GM12878 (cell line): ENCODE results near the gene TPRN. TPM values are rescaled to one million over a fixed set of nuclear protein-coding genes. Genes with fewer than 3 reads are reported as not detected.
A peak's percentile ranks its signal among the peaks of the same experiment; 100 is the strongest.

Source experiments
- ASH2L ChIP-seq: fragments of 300-600, 200-600 bp; sonication (generic); IDR thresholded peaks from 2 replicates; pipeline ENCODE4 v1.6.1; 2017; ENCODE audit warnings: low read depth, mild to moderate bottlenecking, borderline replicate concordance
- BACH1 ChIP-seq: fragments of 450-650 bp; IDR thresholded peaks from 2 replicates; pipeline ENCODE4 v1.6.1; 2017; ENCODE audit warnings: mild to moderate bottlenecking, borderline replicate concordance
- BRCA1 ChIP-seq: IDR thresholded peaks from 2 replicates; pipeline ENCODE4 v1.6.1; 2011; ENCODE audit warnings: low read depth, low read length, improper control_type of control experiment
- CUX1 ChIP-seq: IDR thresholded peaks from 2 replicates; pipeline ENCODE4 v1.6.1; 2012; ENCODE audit warnings: improper control_type of control experiment, low read depth, low read length; ENCODE audit not compliant: insufficient replicate concordance
- DPF2 ChIP-seq: fragments of 450-650 bp; IDR thresholded peaks from 2 replicates; pipeline ENCODE4 v1.6.1; 2017; ENCODE audit warnings: mild to moderate bottlenecking
- ETV6 ChIP-seq, 2 experiments: fragments of 450-650 bp in 1 of 2; IDR thresholded peaks in 1 of 2; conservative IDR thresholded peaks in 1 of 2; 2 replicates each; pipeline ENCODE4 v1.6.1; 2014; ENCODE audit warnings: antibody characterized with exemption in 1 of 2, borderline replicate concordance in 1 of 2, low read depth in 1 of 2, mild to moderate bottlenecking in 1 of 2, moderate library complexity in 1 of 2
- FOS ChIP-seq: IDR thresholded peaks from 3 replicates; pipeline ENCODE4 v1.6.1; 2011; ENCODE audit warnings: borderline replicate concordance; ENCODE audit not compliant: insufficient read length; ENCODE audit errors: extremely low read depth
- HCFC1 ChIP-seq: fragments of 150-350 bp; IDR thresholded peaks from 2 replicates; pipeline ENCODE4 v1.6.1; 2014; ENCODE audit warnings: low read length
- MTA2 ChIP-seq: fragments of 450-650 bp; IDR thresholded peaks from 2 replicates; pipeline ENCODE4 v1.6.1; 2016; ENCODE audit warnings: low read depth, mild to moderate bottlenecking, moderate library complexity
- NFYA ChIP-seq: IDR thresholded peaks from 2 replicates; pipeline ENCODE4 v1.6.1; 2011; ENCODE audit warnings: low read depth, mild to moderate bottlenecking, low read length, improper control_type of control experiment, borderline replicate concordance
- NR2C2 ChIP-seq: IDR thresholded peaks from 2 replicates; pipeline ENCODE4 v1.6.1; 2011; ENCODE audit warnings: borderline replicate concordance, low read depth; ENCODE audit not compliant: control insufficient read depth, insufficient read length
- NR2F1 ChIP-seq: fragments of 450-650 bp; conservative IDR thresholded peaks from 2 replicates; pipeline ENCODE4 v1.6.1; 2017; ENCODE audit warnings: mild to moderate bottlenecking
- PBX3 ChIP-seq: IDR thresholded peaks from 2 replicates; pipeline ENCODE4 v1.6.1; 2011; ENCODE audit warnings: mild to moderate bottlenecking, low read depth, low read length, moderate library complexity; ENCODE audit not compliant: insufficient replicate concordance
- PML ChIP-seq: IDR thresholded peaks from 2 replicates; pipeline ENCODE4 v1.6.1; 2012; ENCODE audit warnings: low read length, inconsistent platforms
- SMARCA5 ChIP-seq: fragments of 450-650 bp; IDR thresholded peaks from 2 replicates; pipeline ENCODE4 v1.6.1; 2017; ENCODE audit warnings: mild to moderate bottlenecking
- SMC3 ChIP-seq: IDR thresholded peaks from 2 replicates; pipeline ENCODE4 v1.6.1; 2011; ENCODE audit warnings: low read length, improper control_type of control experiment, borderline replicate concordance
- SPI1 ChIP-seq: IDR thresholded peaks from 2 replicates; pipeline ENCODE4 v1.6.1; 2011; ENCODE audit warnings: low read depth, mild to moderate bottlenecking, low read length, moderate library complexity, borderline replicate concordance; ENCODE audit not compliant: insufficient read depth
- SREBF2 ChIP-seq: IDR thresholded peaks from 2 replicates; pipeline ENCODE4 v1.6.1; 2012; ENCODE audit warnings: mild to moderate bottlenecking, low read length
- STAT1 ChIP-seq: fragments of 450-650 bp; conservative IDR thresholded peaks from 2 replicates; pipeline ENCODE4 v1.6.1; 2014; ENCODE audit warnings: antibody characterized with exemption, mild to moderate bottlenecking
- TBL1XR1 ChIP-seq: IDR thresholded peaks from 2 replicates; pipeline ENCODE4 v1.6.1; 2012; ENCODE audit warnings: low read depth, low read length, improper control_type of control experiment
- TCF12 ChIP-seq: IDR thresholded peaks from 2 replicates; pipeline ENCODE4 v1.6.1; 2011; ENCODE audit warnings: low read depth, mild to moderate bottlenecking, low read length
- YBX1 ChIP-seq: fragments of 450-650 bp; IDR thresholded peaks from 2 replicates; pipeline ENCODE4 v1.6.1; 2016; ENCODE audit warnings: antibody characterized with exemption
- ZNF207 ChIP-seq: fragments of 450-650 bp; IDR thresholded peaks from 2 replicates; pipeline ENCODE4 v1.6.1; 2014; ENCODE audit warnings: antibody characterized with exemption, mild to moderate bottlenecking, borderline replicate concordance
- ZNF622 ChIP-seq: fragments of 450-650 bp; IDR thresholded peaks from 2 replicates; pipeline ENCODE4 v1.6.1; 2017; ENCODE audit warnings: mild to moderate bottlenecking, inconsistent platforms
- polyA plus RNA-seq, 11 experiments: library from polyadenylated mRNA; depleted of rRNA in 4 of 11; unstranded in 6 of 11; stranded (reverse) in 5 of 11; fragments of >200 nt; fragmentation: Nextera tagmentation in 4 of 11; fragmentation: Illumina TruSeq in 1 of 11; extraction: Ambion mirVana in 4 of 11; extraction: Trizol in 1 of 11; gene quantifications; 1 replicate in 1 of 11; 2 replicates in 10 of 11; pipeline versions ENCODE4 v1.2.1 to v1.2.3, GENCODE V29; 2011 to 2016; ENCODE audit warnings: inconsistent platforms in 2 of 11, missing spikeins in 2 of 11, low read depth in 1 of 11
- total RNA-seq, 4 experiments: library from RNA; depleted of rRNA in 3 of 4; stranded (reverse); fragments of >200 nt in 3 of 4; fragmentation: Illumina TruSeq in 1 of 4; extraction: Trizol in 1 of 4; gene quantifications; 2 replicates each; pipeline versions ENCODE4 v1.2.1 to v1.2.3, GENCODE V29; 2013 to 2021
- TF ChIP-seq, protein P1 (sequence below): fragments of 450-650 bp; IDR thresholded peaks from 2 replicates; pipeline ENCODE4 v1.6.1; 2014; ENCODE audit warnings: mild to moderate bottlenecking

TPRN gene
- total and polyA plus RNA-seq, 10 of the 15 experiments (the other 5 are each of a cell fraction or from before 2014, with no cell fraction given): 0.18 to 19.5 (median 3.1) TPM

- TF ChIP-seq SPI1: no peak
- peak; percentile 88 for TF ChIP-seq SMC3
- TF ChIP-seq CUX1: no peak
- TF ChIP-seq, protein P1, sequence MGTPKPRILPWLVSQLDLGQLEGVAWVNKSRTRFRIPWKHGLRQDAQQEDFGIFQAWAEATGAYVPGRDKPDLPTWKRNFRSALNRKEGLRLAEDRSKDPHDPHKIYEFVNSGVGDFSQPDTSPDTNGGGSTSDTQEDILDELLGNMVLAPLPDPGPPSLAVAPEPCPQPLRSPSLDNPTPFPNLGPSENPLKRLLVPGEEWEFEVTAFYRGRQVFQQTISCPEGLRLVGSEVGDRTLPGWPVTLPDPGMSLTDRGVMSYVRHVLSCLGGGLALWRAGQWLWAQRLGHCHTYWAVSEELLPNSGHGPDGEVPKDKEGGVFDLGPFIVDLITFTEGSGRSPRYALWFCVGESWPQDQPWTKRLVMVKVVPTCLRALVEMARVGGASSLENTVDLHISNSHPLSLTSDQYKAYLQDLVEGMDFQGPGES: 0 out of 2 replicates have a peak, but pooled peaks have one; percentile 21
- no peak for TF ChIP-seq BRCA1
- TF ChIP-seq SREBF2: no peak
- TF ChIP-seq TCF12: peak; percentile 67
- TF ChIP-seq FOS: no peak
- no peak for TF ChIP-seq YBX1
- TF ChIP-seq BACH1: peak; percentile 54; the same call in 1 of the 2 replicates
- no peak for TF ChIP-seq ZNF622
- no peak for TF ChIP-seq NR2C2
- no peak for TF ChIP-seq PML
- peak; percentile 95 for TF ChIP-seq SMARCA5
- TF ChIP-seq NR2F1: peak; percentile 66
- peak; percentile 75; the same call in 1 of the 2 replicates for TF ChIP-seq DPF2
- TF ChIP-seq PBX3: no peak
- TF ChIP-seq ASH2L: no peak
- TF ChIP-seq MTA2: peak; percentile 68; the same call in 1 of the 2 replicates
- TF ChIP-seq HCFC1: no peak
- no peak for TF ChIP-seq ETV6 (conservative IDR thresholded peaks at IDR 0.05 in 1 of 2, IDR thresholded peaks at IDR 0.05 in 1 of 2; ENCODE audit: borderline replicate concordance in 1 of 2, low read depth in 1 of 2)
- no peak for TF ChIP-seq NFYA
- peak; percentile 55; the same call in 1 of the 2 replicates for TF ChIP-seq ZNF207
- TF ChIP-seq STAT1: 0 out of 2 replicates have a peak, but pooled peaks have one; percentile 76
- peak; percentile 18; the same call in 1 of the 2 replicates for TF ChIP-seq TBL1XR1
Measured at GRCh38 chr9:137236238-137236935, 35.8 kb upstream of the TPRN start (continued).
